Brain pericyte (primary cell): ENCODE results near the gene TRIM71.
"Not testable (repeated sequence)": the region's sequence is repeated elsewhere in the genome, so short reads cannot be mapped to it uniquely, and the experiment has no call there.

Source experiments
- DNase-seq: peaks from one replicate; pipeline ENCODE4 v3.0.0-alpha.2; 2012; ENCODE audit warnings: low read depth, low spot score

TRIM71 gene

DNA sequence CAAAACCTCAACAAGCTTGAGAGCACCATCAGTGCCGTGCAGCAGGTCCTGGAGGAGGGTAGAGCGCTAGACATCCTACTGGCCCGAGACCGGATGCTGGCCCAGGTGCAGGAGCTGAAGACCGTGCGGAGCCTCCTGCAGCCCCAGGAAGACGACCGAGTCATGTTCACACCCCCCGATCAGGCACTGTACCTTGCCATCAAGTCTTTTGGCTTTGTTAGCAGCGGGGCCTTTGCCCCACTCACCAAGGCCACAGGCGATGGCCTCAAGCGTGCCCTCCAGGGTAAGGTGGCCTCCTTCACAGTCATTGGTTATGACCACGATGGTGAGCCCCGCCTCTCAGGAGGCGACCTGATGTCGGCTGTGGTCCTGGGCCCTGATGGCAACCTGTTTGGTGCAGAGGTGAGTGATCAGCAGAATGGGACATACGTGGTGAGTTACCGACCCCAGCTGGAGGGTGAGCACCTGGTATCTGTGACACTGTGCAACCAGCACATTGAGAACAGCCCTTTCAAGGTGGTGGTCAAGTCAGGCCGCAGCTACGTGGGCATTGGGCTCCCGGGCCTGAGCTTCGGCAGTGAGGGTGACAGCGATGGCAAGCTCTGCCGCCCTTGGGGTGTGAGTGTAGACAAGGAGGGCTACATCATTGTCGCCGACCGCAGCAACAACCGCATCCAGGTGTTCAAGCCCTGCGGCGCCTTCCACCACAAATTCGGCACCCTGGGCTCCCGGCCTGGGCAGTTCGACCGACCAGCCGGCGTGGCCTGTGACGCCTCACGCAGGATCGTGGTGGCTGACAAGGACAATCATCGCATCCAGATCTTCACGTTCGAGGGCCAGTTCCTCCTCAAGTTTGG, 72.9 kb downstream of the TRIM71 start:
- no peak for DNase-seq

DNA sequence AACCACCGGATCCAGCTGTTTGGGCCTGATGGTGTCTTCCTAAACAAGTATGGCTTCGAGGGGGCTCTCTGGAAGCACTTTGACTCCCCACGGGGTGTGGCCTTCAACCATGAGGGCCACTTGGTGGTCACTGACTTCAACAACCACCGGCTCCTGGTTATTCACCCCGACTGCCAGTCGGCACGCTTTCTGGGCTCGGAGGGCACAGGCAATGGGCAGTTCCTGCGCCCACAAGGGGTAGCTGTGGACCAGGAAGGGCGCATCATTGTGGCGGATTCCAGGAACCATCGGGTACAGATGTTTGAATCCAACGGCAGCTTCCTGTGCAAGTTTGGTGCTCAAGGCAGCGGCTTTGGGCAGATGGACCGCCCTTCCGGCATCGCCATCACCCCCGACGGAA, 73.6 kb downstream of the TRIM71 start:
- no peak for DNase-seq

DNA sequence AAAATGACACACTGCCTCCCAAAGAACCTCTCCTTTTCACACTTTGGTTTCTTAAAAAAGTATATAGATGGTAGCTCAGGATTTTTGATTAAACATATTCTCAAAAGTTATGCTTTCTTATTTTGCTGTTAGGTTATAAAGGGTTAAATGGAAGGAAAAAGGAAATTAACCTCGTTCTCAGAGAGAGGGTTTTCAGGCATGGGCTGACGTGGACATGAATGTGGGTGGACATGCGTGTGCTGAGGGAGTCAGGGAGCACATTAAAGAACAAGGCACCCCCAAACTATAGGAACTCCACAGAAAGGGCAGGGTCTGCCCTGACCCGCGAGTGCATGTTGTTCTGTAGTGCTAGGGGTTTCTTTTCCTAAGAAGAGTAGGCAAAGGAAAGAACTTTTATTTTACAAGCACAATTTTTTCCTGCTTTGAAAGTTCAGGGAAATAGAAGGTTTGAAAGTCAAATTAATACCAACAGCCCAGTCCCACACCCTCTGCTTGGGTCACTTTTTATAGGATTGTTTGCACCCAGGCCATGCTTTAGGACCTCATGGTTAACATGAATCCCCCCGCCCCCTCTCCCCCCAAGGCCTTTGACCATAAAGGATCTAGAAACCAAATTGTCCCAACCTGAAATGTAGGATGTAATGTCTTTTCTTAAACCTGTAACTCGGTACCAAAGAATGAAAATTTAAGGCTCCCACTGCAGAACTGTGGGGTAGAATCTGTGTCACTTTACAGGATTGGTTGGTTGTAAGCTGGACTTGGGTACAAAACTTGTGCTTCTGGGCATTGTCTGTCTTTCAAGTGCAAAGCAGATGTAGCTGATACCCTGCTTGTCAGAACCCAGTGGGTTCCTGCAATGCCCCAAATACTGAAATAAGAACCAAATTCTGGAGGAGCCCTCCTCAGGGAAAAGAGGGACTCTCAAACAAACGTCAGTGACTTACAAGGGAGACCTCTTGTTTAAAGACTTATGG, 75.1 kb downstream of the TRIM71 start:
- no peak for DNase-seq

DNA sequence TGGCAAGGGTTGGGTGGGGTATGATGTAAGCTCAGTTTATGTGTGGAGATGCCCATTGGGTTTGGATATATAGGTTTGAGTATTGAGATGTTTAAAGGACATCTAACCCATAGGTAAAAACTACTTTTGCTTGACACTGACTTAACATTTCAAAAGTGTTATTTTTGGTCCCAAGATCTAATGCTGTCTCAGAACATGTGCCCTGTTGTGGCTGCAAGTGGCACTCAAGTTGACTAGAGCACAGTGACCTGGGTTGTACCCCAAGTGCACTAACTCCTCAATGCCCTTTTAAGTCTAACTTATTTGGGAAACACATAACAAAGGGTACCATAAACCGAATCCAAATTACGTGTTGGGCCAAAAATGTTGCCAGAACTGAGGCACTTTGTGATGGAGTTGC, 77.2 kb downstream of the TRIM71 start:
- no peak for DNase-seq

DNA sequence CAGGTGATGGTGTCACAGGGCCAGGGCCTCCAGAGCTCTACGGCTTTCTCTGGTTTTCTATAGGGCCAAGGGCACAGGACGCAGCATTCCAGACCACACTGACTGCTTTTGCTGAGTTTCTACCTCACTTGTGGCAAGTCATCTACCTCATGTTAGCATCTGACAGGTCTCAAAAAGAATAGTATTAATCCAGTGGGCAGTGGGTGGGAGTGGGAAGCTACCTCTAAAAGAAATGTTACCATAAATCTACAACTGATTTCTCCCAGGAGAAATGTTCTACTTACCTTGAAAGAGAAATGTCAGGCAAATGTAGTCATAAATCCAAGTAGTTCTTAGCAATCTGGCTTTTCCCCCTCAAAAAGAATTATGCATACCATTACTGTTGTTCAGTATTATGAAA, 77.9 kb downstream of the TRIM71 start:
- no peak for DNase-seq

DNA sequence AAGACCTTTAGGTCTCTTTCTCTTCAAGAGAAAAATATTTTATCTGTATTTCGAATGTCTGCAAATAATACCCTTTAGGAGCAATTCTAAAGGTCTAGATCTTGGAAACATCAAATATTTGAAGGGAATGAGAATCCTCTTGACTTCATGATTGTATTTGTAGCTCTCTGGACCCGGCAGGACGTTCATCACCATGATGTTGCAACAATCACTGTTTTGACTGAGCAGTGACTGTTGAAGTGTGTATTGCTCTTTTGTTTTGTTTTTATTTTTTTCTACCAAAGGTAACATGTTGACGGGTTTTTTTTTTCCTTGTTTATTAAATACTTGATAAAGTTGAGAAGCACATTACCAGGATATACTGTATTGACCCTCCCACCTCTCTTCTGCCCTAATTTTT, 78.3 kb downstream of the TRIM71 start:
- no peak for DNase-seq

DNA sequence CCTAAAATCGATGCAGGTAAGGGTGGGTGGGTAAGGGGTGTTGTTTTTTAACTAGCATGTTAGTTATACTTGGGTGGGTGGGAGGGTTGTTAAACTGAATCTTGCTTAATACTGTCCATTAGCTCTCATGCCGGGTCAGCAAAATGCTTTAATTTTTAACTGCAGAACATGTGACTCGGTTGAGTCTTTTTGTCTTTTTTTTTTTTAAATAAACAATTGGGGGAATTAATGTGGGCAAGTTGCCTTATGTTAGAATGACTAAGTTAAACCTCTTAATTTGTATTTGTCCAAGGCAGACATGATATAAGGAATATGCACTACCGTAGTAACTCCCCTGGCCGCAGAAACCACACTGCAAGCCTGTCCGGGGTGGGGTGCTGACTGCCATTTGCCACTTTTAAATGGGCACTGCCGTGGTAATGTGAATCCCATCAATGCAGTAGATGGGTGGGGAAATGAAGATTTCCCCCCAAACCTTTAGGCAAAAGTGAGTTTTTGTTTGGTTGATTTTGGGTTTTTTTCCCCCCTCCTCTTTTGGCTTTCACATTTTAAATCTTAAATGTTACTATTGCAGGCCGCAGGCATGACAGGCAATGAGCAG, 79.3 kb downstream of the TRIM71 start:
- DNase-seq = no peak

DNA sequence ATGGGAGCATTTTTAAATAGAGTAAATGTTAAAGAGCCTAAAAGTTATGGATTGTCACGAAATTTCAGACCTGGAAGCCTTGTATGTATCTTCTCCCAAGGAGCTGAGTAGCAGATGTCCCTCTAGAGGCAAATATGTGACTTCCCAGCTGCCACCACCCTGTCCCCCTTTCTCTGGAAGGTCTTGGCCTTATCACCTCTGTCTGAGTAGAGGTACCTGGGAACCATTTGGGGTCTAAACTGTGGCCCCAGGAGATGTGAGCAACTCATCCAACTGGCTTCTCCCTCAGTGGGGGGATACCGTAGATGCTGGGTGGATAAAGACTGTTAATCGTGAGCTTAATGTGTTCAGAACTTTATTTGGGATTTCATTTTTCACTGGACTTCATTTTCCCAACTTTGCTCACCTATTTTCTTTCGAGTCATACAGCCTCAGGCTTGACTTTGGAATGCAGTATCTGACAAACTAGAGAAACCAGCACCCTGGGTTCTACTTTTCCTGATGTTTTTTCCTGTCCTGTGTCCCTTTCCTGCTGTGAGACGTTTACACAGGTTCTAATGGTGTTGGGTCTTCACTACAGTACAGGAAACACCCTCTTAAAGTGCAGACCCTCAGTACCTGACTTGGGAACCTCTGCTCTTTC, 80.3 kb downstream of the TRIM71 start:
- DNase-seq = no peak

DNA sequence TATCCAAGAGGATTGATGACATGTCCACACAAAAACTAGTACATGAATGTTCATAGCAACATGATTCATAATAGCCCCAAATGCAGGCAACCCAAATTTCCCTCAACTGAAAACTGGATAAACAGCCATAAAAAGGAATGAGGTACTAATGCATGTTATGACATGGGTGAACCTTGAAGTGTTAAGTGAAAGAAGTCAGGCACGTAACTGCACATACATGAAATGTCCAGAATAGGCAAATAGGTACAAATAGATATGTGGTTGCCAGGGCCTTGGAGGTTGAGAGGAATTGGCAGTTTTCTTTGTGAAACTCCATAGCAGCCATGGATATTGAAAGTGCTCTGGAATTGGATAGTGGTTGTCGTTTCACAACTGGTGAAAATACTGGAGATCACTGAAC, 81.5 kb downstream of the TRIM71 start:
- no peak for DNase-seq

DNA sequence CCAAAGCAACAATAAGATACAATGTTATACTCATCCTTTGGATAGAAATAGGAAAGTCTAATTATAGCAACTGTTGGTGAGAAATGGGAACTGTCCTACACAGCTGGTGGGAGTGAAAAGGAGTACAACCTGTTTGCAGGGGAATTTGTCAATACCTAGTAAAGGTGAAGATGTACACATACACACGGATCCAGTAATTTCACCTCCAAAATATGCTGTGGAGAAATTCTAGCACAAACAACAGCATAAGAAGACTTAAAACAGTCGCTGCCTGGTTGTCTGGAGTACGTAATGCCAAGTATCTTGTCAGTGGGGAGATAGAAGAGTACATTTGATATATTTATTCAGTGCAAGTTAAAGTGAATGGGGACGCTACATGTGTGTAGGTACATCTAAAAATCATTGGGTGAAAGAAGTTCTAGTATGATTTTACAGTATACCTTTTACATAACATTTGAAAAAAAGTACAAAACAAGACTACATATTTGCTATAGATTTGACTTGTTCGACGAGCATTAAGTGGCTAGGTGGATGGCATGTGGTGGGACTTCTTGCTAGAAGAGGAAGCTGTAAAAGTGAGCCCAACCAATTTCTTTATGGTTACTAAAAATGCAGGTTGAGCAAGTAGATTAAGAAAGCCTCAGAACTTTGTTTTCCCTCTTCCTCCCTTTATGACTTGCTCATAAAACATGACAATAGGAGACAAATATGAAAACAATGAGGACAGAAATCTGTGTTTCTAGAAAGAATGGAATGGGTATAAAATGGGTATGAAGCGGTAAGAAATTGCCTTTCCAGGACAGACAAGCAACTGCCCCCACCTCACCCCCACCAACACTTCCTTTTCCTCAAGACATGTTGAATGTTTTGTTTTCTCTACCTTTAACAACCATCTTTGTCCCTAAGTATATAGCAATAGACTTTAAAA, 83.5 kb downstream of the TRIM71 start:
- no peak for DNase-seq

DNA sequence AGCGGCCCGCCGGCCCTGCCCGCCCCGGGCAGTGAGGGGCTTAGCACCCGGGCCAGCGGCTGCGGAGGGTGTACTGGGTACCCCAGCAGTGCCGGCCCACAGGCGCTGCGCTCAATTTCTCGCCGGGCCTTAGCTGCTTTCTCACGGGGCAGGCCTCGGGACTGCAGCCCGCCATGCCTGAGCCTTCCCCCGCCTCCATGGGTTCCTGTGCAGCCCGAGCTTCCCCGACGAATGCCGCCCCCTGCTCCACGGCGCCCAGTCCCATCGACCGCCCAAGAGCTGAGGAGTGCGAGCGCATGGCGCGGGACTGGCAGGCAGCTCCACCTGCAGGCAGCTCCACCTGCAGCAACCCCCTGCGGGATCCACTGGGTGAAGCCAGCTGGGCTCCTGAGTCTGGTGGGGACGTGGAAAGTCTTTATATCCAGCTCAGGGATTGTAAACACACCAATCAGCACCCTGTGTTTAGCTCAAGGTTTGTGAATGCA, 85.1 kb downstream of the TRIM71 start:
- DNase-seq = not testable (repeated sequence)

DNA sequence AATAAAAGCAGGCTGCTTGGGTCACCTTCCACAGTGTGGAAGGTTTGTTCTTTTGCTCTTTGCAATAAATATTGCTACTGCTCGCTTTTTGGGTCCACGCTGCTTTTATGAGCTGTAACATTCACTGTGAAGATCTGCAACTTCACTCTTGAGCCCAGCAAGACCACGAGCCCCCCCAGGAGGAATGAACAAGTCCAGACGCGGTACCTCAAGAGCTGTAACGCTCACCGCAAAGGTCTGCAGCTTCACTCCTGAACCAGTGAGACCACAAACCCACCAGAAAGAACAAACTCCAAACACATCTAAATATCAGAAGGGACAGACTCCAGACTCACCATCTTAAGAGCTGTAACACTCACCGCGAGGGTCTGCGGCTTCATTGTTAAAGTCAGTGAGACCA, 86.2 kb downstream of the TRIM71 start:
- no peak for DNase-seq

DNA sequence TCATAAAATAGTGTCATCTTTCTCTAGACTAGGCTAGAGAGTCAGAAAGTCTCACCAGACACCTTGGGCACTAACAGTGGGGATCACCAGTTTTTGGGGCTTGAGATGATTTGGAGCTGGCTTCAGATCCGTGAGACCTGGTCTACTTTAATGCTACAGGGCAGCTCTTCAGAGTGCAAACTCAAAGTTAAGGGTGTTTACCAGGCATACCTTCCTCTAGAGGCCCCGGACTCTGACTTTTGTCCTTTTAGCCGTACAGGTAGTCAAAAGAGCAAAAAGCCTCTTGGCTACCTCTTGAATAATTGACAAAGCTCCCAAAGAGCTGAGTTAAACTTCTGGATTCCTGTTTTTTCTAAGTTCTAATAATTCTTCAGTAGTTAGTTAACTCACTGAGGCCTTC, 92.2 kb downstream of the TRIM71 start:
- DNase-seq = no peak

DNA sequence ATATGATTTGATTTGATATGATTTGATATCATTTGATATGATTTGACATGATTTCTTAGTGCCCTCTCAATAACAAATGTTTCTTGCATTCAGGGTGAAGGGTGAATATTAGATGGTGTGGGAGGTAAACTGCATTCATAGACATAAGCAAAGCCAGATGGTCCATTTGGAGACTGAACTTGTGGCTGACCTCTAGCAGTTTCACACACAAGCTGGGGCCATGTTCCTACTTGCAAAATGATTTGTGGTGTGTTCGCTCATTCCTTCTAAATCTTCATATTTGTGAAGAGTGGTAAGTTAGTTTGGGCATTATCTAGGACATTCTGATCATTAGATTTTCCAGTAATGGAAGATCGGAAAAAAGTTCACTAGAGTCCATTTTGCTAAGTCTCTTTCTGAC, 93.2 kb downstream of the TRIM71 start:
- no peak for DNase-seq

DNA sequence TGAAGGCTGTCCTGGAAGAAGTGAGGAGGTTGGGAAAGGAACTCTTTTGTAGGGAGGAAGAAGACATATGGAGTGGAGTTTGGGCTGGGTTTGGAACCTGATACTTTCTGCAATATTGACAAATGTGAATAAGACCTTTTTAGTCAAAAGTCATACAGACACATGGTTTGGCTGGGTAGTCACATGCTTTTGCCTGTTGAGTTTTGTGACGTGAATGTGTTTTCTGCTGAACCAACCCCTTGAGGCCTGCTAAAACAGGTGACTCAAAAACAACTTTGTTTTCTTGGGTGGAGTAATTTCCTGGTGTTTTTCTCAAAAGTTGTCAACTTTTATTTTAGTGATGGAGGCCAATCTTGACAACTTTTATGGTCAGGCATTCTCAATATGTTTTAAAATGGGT, 94.2 kb downstream of the TRIM71 start:
- no peak for DNase-seq

DNA sequence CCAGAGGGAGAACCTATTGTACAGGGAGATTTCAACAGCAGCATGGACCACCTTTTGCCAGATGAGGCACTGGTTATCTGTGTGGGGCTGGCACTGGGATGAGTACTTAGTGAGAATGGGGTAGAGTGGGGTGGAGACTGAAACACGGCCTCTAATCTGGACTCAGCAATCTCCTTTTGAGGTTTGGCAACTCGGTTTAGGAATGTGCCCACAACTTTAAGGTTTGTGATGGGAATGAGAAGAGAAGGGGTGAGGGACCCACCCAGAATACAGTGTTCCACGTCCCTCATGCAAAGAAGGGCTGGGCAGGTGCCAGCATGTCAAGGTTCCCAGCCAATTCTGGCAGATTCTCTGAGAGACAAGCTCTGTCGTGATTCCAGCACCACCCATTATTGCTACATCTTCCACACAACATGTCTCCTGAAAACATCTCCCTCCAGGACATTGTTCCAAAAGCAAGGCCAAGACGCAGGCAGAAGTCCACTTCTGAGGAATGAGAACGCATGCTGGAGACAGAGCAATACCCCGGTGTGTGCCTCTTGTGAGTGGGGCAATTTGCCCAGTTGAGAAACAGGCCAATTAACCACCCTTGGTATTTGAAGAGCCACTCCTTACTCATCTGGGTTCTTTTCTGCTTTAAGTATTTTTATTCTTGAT, 96.1 kb downstream of the TRIM71 start:
- no peak for DNase-seq

DNA sequence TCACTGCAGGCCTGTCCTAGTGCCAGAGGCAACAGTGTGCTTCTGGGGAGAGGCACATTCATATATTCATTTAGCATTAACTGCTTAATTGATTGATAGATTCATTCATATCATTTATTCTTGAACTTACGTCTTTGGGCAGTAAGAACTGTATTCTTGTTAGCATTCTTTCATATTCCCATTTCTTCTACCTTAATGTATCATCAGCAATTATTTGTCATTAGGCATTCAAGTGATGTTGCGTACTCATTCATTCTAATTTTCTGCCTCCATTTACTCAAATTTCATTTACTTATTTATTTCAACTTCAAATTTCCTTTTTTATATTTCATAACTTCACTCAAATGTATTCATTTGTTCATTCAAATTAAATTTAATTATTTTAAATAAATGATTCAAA, 102.1 kb downstream of the TRIM71 start:
- no peak for DNase-seq

DNA sequence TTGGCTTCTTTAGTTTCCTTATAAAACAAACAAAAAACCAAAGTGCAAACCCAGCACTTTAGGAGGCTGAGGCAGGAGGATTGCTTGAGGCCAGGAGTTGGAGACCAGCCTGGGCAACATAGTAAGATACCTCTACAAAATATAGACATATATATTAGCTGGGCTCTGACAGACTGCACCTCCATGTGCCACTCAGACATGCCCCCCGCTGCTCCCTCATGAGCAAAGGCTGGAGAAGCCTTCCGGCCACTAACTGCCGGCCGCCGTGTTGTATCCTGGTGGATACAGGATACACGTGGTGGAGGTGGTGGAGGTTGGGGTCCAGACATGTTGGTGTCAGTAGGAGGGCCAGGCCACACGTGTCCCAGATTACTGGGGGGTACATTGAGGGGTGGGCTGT, 104.3 kb downstream of the TRIM71 start:
- no peak for DNase-seq

DNA sequence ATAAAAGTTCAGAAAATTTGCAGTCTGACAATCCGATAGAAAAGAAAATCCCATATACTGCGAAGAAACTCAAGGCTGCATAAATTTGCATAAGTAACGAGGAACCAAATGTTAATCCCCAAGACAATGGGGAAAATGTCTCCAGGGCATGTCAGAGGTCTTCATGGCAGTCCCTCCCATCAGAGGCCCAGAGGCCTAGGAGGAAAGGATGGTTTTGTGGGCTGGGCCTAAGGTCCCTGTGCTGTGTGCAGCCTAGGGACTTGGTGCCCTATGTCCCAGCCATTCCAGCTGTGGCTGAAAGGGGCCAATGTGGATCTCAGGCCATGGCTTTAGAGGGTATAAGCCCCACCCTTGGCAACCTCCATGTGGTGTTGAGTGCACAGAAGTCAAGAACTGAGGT, 112.4 kb downstream of the TRIM71 start:
- no peak for DNase-seq

DNA sequence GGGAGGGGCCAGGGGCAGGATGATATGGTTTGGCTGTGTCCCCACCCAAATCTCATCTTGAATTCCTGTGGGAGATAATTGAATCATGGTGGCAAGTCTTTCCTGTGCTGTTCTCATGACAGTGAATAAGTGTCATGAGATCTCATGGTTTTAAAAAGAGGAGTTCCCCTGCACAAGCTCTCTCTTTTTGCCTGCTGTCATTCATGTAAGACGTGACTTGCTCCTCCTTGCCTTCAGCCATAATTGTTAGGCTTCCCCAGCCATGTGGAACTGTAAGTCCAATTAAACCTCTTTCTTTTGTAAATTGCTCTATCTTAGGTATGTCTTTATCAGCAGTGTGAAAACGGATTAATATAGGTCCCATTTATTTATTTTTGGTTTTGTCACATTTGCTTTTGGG, 113.5 kb downstream of the TRIM71 start:
- not testable (repeated sequence) for DNase-seq
